ENCODE measurements around the gene PJVK.

The PJVK gene

DNA sequence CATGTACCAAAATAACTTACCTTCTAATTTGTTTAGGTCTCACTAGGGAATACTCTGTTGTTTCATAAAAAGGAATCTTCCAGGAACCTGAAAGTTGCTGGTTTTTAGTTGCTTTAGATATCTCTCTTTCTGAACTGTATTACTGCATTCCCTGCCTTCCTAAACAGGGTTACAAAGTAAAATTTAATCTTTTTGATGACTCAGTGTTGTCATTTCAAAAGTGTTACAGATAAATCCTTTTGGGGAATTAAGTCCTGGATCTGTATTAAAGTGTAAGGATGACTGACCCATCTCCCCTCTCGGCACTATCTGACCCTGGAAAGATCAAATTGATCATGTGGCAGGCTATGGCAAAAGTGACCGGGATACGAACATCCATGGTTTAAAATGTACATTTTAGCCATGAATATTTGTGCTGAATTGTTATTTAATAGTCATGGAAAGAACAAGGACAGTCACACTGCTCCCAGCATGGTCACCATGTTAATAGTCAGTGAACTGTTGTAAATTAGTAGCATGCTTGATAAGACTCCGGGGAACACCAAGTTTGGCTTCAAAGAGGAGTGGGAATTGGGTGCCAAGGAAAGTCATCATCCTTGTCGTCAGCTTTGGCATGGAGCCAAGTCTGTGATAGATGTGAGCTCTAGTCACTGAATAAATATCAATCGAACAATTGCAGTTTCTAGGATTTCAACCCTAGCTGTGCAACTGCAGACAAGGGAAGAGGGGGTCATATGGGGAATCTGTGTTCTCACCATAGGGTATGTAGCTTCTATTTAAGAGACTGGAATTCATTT lies 33.3 kb downstream of the PJVK start:
- DNase-seq, result no peak

DNA sequence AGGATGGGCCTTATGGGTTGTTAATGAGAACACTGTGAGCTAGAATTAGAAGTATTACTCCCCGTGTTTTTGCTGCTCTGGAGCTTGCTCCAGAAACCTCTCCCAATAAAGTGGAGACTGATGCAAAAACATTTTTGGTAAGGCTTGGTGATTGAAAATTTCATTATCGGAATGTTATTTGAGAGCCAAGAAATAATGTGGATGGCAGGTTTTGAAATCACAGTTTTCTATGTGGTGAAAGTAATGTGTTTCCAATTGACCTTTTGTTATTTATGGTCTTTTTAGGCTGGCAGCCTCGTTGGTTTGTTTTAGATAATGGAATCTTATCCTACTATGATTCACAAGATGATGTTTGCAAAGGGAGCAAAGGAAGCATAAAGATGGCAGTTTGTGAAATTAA lies 34.2 kb downstream of the PJVK start:
- DNase-seq, result no peak

DNA sequence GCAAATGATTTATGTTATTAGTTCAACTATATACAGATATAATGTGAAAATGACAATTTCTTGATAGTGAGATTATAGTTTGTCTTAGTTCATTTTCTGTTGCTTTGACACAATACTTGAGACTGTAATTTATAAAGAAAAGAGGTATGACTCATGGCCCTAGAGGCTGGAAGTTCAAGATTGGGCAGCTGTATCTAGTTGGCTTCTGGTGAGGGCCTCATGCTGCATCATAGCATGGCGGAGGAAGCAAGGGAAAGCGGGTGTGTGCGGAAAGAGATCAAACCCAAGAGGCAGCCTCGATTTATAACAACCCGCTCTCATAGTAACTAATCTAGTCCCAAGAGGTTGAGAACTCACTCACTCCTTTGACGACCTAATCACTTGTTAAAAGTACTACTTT lies 40.4 kb downstream of the PJVK start:
- DNase-seq, result no peak

DNA sequence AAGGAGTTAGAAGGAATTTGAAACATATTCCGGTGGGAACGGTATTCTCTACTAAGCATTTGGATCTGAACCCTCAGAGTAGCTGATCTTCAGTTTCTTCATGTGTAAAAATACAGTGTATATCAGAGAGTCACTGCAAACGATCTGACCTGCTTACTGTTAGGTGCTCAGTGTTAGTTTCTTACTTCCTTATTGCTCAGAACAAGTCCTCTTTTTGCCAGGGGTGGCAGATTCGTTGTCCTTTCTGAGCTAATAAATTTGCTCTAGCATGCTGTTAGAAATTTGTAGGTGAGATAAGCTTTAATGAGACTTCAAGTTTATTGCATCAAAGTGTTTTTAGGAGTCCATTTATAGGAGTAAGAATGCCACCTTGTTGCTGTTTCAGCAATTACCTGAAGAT lies 44.9 kb downstream of the PJVK start:
- no peak for DNase-seq

DNA sequence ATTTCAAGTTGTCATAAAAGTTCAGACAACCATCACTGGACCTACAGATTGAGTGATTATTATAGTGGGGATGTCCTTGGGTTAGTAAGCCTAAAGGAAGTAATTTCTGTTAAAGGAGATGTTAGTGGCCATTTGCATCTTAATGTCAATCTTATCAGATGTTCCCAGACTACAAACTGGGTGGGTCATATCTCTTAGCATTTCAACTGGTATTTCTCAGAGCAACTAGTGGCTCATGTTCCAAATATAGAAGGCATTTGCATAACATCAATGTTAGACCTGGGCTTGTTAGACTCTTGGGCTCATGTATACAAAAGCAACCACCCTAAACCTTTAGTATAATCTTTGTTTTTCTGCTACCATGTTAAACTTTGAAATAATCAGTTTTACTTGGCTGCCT lies 47.0 kb downstream of the PJVK start:
- no peak for DNase-seq

DNA sequence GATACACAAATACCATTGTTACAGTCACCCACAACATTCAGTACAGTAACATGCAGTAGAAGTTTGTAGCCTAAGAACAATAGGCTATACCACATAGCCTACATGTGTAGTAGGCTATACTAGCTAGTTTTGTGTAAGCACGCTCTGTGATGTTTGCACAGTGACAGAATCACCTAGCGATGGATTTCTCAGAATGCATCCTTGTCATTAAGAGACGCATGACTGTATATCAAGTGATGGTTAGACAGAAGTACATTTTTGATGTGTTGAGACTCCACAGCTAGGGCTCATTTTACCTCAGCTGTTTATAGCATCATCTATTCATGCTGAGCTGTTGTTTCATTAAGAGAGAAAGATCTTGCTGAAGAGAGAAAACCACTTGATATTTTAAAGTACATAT lies 48.5 kb downstream of the PJVK start:
- no peak for DNase-seq

DNA sequence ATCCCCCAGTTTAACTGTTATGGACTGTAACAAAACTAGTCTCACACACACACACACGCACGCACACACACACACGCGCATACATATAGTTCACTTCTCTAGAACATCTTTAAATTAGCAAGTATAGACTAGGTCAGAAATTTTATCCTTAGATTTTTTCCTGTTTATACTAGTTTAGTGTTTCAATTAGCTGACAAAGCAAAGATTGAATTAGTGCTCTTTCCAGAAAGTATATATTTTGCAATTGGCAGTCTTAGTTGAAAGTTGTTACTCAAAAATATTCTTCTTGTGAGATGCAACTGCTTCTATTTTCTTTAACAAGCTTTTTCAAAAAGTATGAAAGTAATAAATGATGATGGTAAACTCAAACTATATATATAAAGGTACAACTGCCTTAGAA lies 51.6 kb downstream of the PJVK start:
- no peak for DNase-seq

DNA sequence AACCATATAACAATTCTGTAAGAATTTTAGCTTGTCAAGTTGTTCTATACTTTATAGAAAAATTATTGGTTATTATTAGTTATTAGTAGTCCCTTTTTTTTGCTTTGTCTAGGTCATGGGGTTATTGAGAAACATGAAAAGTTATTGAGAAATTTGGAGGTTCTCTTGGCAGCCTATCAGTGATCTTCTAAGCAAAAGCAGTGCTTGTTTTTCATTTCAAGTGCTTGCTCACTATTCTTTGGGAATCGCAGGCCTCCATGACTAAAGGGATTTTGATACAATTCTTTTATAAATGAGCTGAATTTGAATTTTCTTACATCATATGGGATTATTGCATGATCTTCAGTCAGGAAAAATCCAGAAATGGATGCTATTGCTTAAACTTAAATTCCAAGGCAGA lies 54.9 kb downstream of the PJVK start:
- no peak for DNase-seq

DNA sequence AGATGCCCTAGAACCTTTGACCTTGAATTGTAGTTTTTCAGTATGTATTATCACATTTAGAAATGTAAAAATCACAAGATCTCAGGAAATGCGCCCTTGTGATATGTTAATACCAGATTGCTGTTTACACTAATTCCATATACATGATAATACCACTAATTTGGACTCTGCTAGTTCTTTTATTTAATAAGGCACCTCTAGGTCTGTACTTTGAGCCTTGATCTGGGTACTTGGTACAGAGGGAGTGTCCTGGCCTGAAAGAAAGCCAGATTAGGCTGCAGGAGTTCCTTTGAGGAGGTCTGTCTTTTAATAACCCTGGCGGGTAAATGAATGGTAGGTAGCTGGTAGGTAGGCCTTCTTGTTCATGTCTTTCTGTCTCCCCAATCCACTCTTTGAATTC lies 55.3 kb downstream of the PJVK start:
- no peak for DNase-seq

DNA sequence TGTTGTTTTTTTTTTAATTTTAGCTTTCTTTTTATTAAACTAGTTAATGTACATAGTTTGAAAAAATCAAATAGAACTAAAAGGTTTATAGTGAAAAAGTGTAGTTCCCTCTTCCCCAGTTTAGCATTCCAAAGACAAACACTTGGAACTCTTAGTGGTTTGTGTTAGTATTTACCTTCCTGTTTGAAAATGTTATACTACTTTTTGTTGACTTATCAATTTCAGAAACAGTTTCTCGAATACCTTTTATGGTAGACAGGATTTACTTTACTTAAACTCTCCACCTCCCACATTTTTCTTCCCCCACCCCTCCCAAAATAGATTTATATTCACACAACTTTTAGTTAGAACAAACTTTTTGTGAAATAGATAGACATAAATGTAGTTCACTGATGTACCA lies 55.8 kb downstream of the PJVK start:
- DNase-seq, result no peak

DNA sequence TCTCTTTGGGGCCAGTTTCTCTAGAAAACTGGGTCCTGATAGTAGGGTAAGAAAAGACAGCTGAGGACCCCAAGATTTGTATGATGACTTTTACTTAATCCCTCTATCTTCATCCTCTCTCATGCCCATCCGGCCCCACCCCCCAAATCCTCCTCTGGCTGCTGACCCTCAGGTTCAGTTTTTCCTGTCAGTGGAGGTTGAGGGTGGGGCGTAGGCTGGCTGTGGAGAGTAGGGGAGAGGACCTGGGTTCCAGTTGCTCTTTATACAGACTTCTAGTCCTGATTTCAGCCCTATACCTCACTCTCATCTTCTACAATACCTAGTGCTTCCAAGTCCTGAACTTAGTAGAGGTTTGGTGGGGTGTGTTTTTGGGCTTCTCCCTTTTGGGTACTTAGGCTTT lies 57.5 kb downstream of the PJVK start:
- no peak for DNase-seq

DNA sequence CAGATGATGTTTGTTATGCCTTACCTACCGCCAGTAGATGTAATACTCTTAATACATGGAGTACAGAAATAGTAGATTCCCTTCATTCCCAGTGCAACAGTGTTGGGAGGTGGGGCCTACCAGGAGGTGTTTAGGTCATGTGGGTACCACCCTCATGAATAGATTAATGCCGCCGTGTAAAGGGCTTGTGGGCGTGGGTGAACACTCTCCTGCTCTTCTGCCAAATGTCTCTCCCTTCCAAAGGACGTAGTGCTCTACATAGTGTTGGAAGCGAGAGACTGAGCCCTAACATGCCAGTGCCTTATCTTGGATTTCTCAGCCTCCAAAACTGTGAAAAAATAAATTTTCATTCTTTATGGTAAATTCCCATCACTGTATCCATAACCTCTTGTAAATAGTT lies 59.2 kb downstream of the PJVK start:
- DNase-seq, result no peak

Data from NCI-H524 treated with DMSO at 0.1 percent for 48 hours (cell line).